Stomach smooth muscle (tissue), 2 donors: ENCODE measurements around the gene USP6NL.

Source experiments
- H3K27ac ChIP-seq: one replicate; pipeline ENCODE4 v1.7.0; 2013; ENCODE audit warnings: mild to moderate bottlenecking, low read length, inconsistent platforms
- H3K27me3 ChIP-seq, 2 donors: one replicate each; pipeline ENCODE4 v1.7.0; 2013; ENCODE audit warnings: low read length in 2 of 2; ENCODE audit not compliant: insufficient read depth in 2 of 2, control insufficient read depth in 1 of 2
- H3K36me3 ChIP-seq, 2 donors: one replicate each; pipeline ENCODE4 v1.7.0; 2013; ENCODE audit warnings: low read length in 2 of 2; ENCODE audit not compliant: control insufficient read depth in 2 of 2, insufficient read depth in 2 of 2
- H3K4me1 ChIP-seq: one replicate; pipeline ENCODE4 v1.7.0; 2013; ENCODE audit warnings: low read length; ENCODE audit not compliant: control insufficient read depth, insufficient read depth
- H3K4me3 ChIP-seq, 2 donors: one replicate each; pipeline ENCODE4 v1.7.0; 2013; ENCODE audit warnings: low read length in 2 of 2
- H3K9ac ChIP-seq, 2 donors: one replicate each; pipeline ENCODE4 v1.7.0; 2013; ENCODE audit warnings: low read length in 2 of 2, mild to moderate bottlenecking in 1 of 2
- H3K9me3 ChIP-seq, 2 donors: one replicate each; pipeline ENCODE4 v1.7.0; 2013; ENCODE audit warnings: low read length in 2 of 2; ENCODE audit not compliant: control insufficient read depth in 2 of 2
- donor health status: healthy.
- donor health status: Pancreatic carcinoma.

Gene USP6NL

GRCh38 chr10:11446133-11446532 is 165.3 kb downstream of the USP6NL start:
- H3K36me3 ChIP-seq: no peaks in the 10 kb centered on the region
- no peak overlapping the region for H3K4me3 ChIP-seq
- H3K9ac ChIP-seq: no peak overlapping the region

GRCh38 chr10:11444531-11445228 is 166.8 kb downstream of the USP6NL start:
- Histone ChIP-seq H3K9me3 (no peaks in the 10 kb centered on the region), H3K27ac (no peak overlapping the region), H3K36me3 (no peaks in the 10 kb centered on the region), H3K4me1 (no peaks in the 10 kb centered on the region), H3K4me3 (no peak overlapping the region), H3K9ac (no peak overlapping the region), H3K27me3 (peaks cover 5 to 8% of the 10 kb centered on the region in 2 donors)

More at GRCh38 chr10:11446133-11446532, 165.3 kb downstream of the USP6NL start:
- Histone ChIP-seq H3K4me1 (no peaks in the 10 kb centered on the region), H3K27ac (no peak overlapping the region), H3K27me3 (peaks cover 5 to 8% of the 10 kb centered on the region in 2 donors), H3K9me3 (no peaks in the 10 kb centered on the region)

DNA sequence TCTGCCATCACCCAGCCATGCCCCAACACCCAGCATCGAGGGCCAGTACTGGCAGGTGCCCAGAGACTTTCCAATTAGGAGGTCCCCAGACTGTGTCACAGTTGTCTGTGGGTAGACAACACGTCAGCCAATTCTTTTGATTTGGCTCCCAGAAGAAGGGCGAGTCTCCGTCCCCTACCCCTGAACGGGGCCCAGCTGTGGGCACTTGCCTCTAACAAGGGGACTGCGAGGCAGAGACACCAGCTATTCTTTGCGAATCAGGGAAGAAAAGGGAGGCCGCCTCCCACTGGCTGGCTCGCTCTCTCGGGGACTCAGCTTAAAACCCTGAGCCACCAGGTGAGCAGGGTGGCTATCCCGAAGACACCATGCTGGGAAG is 167.3 kb downstream of the USP6NL start:
- Histone ChIP-seq H3K9ac (no peak overlapping the region), H3K27me3 (peaks cover 5 to 8% of the 10 kb centered on the region in 2 donors), H3K36me3 (no peaks in the 10 kb centered on the region), H3K4me1 (no peaks in the 10 kb centered on the region), H3K27ac (no peak overlapping the region), H3K4me3 (no peak overlapping the region), H3K9me3 (no peaks in the 10 kb centered on the region)

DNA sequence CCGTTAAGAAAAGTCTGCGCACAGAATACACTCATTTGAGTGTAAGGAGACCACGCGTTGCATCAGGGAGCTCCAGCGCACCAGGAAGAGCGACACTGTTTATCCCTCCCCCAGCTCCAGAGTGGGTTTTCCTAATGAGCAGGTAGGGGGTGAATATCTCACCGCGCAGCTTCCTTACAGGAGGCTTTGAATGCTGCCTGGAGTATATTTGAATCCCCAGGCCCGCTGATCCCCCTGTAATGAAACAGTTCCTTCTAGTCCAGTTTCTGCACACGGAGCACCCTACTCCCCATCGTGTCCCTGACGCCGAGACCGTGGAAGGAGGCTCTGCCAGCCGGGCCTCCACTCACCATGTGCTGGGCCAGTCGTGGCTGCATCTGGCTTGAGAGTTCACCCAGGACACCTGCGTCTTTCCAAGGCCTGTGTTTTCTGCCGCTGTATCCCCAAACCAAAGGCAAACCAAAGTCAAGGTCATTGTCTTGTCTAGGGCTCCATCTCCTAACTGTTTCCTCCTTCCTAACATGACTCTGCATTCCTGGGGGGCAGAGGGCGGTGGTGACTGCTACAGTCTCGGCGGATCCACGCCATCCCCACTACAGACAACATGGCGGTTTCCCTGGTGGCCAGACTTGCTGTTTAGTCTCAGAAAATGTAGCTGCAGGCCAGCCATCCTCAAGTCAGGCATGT is 167.8 kb downstream of the USP6NL start:
- H3K27ac ChIP-seq: no peak overlapping the region
- no peaks in the 10 kb centered on the region for H3K9me3 ChIP-seq
- no peak overlapping the region for H3K4me3 ChIP-seq
- peaks cover 2 to 6% of the 10 kb centered on the region in 2 donors for H3K27me3 ChIP-seq
- no peaks in the 10 kb centered on the region for H3K36me3 ChIP-seq
- H3K4me1 ChIP-seq: no peaks in the 10 kb centered on the region
- no peak overlapping the region for H3K9ac ChIP-seq

DNA sequence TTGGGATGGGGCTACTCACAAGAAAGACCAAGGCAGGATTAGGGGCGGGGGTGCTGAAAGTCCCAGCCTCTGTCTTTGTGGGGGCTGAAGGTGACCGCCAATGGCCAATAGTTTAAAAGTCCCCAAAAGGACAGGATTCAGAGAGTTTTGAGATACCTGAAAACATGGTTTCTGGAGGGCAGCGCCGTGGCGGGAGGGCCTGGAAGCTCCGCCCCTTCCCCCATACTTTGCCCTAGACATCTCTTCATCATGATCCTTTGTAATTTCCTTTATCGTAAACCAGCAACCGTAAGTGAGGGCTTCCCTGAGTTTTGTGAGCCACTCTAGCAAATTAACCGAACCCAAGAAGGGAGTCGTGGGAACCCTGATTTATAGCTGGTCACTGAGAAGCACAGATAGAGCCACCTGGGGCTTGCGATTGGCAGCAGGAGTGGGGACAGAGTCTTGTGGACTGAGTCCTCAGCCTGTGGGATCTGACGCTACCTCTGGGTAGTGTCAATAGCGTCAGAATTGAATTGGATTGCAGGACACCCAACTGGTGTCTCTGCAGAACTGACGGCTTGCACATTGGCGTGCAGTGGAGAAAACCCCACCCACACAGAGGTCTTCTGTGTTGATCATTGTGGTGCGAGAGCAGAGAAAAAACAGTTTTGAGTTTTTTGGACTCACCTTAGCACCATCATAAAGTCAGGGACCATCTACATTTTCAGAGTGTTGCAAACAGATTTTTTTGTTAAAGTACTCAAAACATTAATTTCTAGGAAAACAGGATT is 169.3 kb downstream of the USP6NL start:
- Histone ChIP-seq H3K4me3 (no peak overlapping the region), H3K27ac (no peak overlapping the region), H3K9ac (no peak overlapping the region), H3K36me3 (no peaks in the 10 kb centered on the region), H3K4me1 (no peaks in the 10 kb centered on the region), H3K27me3 (peaks cover 2 to 5% of the 10 kb centered on the region in 2 donors), H3K9me3 (no peaks in the 10 kb centered on the region)

- Histone ChIP-seq H3K27ac (no peak overlapping the region), H3K4me1 (no peaks in the 10 kb centered on the region), H3K9me3 (no peaks in the 10 kb centered on the region), H3K9ac (no peak overlapping the region), H3K4me3 (no peak overlapping the region), H3K27me3 (peaks cover 0 to 4% of the 10 kb centered on the region in 2 donors), H3K36me3 (no peaks in the 10 kb centered on the region)
Measured at GRCh38 chr10:11441151-11441535, 170.3 kb downstream of the USP6NL start.

GRCh38 chr10:11440250-11441150 is 170.9 kb downstream of the USP6NL start:
- no peak overlapping the region for H3K9ac ChIP-seq
- no peak overlapping the region for H3K27ac ChIP-seq
- H3K4me1 ChIP-seq: no peaks in the 10 kb centered on the region
- peaks cover 0 to 2% of the 10 kb centered on the region in 2 donors for H3K27me3 ChIP-seq
- no peaks in the 10 kb centered on the region for H3K36me3 ChIP-seq
- H3K9me3 ChIP-seq: no peaks in the 10 kb centered on the region
- H3K4me3 ChIP-seq: no peak overlapping the region

DNA sequence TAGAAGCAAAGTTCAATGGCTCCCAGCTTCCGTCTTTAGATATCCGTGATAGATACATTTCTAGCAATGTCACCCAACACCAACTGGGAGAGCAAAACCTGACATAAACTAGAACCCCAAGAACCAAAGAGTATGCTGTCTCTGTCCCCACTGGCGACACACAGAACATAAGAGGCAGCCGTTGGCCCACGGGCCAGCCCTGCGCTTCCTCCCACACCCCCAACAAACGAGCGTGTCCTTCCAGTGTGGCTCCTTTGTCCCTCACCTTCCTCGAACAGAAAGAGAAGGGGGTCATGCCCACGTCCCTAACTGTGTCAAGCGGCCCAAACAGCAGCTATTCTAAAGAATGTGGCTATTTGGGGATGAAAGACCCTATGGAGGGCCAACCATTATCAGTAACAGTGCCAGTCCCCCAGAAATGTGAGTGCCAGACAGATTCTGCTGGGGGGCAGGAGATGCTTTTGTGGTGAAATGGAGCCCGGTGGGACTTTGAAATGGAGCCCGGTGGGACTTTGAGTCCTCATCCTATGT is 171.9 kb downstream of the USP6NL start:
- Histone ChIP-seq H3K4me1 (no peaks in the 10 kb centered on the region), H3K27me3 (peaks cover 0 to 2% of the 10 kb centered on the region in 2 donors), H3K9ac (no peak overlapping the region), H3K27ac (no peak overlapping the region), H3K9me3 (no peaks in the 10 kb centered on the region), H3K36me3 (no peaks in the 10 kb centered on the region), H3K4me3 (no peak overlapping the region)

DNA sequence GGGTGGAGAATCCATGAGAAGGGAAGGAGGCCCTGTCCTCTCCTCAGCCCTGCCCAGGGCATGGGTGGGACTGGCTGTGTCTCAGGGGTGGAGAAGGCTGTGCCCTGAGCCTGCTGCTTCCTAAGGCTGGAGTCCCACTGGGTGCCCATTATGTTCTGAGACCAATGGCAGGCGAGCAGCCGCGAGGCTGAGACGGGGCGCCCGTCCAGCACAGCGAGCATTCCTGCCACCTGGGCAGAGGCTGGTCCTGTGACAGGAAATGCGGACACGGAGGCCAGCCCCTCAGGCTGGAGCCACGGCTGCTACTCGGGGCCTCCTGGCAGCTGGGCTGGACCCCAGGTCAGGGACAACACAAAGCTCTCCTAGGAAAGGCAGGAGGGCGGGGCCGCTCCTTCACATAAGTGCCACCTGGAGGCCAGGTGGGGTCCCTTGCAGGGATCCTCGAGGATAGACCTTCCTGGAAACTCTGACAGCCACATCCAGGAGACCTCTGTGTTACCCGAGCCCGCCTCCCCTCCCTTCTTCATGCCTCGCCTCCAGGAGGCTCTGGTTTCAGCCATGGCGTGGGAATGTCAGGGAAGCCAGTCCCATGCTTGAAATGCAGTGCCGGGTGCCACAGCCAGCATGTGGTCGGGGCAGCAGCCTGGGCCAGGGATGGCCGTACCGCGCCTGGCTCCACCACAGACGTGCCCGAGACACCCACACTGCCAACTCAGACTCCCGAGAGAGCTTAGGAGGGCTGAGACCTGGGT is 173.9 kb downstream of the USP6NL start:
- H3K9ac ChIP-seq: no peak overlapping the region
- H3K9me3 ChIP-seq: no peaks in the 10 kb centered on the region
- H3K27me3 ChIP-seq: peaks cover 0 to 2% of the 10 kb centered on the region in 2 donors
- no peaks in the 10 kb centered on the region for H3K4me1 ChIP-seq
- no peak overlapping the region for H3K4me3 ChIP-seq
- H3K36me3 ChIP-seq: no peaks in the 10 kb centered on the region
- H3K27ac ChIP-seq: no peak overlapping the region
